H1 (cell line): ENCODE measurements around the gene MLN.

Source experiments
- EZH2 ChIP-seq: fragments of 200-600 bp; sonication (generic); IDR thresholded peaks from 2 replicates; pipeline ENCODE4 v1.7.1; 2012; ENCODE audit warnings: low read depth, mild to moderate bottlenecking, moderate library complexity, low read length, inconsistent platforms; ENCODE audit not compliant: severe bottlenecking
- FOSL1 ChIP-seq: IDR thresholded peaks from 2 replicates; pipeline ENCODE4 v1.6.1; 2011; ENCODE audit warnings: mild to moderate bottlenecking, low read depth, low read length, moderate library complexity; ENCODE audit not compliant: insufficient read depth
- POLR2A ChIP-seq, 2 experiments: IDR thresholded peaks; 1 replicate in 1 of 2; 2 replicates in 1 of 2; pipeline ENCODE4 v1.6.1; 2011; ENCODE audit warnings: low read depth in 2 of 2, low read length in 2 of 2, mild to moderate bottlenecking in 2 of 2; ENCODE audit errors: control extremely low read depth in 1 of 2
- POLR2AphosphoS5 ChIP-seq: IDR thresholded peaks from 2 replicates; pipeline ENCODE4 v1.6.1; 2011; ENCODE audit warnings: low read depth, low read length
- TAF1 ChIP-seq: IDR thresholded peaks from 2 replicates; pipeline ENCODE4 v1.6.1; 2011; ENCODE audit warnings: mild to moderate bottlenecking, low read depth, low read length
- TF ChIP-seq, protein P1 (sequence below), 3 experiments: IDR thresholded peaks; 1 replicate in 2 of 3; 2 replicates in 1 of 3; pipeline versions ENCODE4 v1.5.1 to v1.6.1; 2011; ENCODE audit warnings: low read length in 3 of 3, mild to moderate bottlenecking in 3 of 3, inconsistent platforms in 2 of 3, low read depth in 1 of 3, moderate library complexity in 1 of 3; ENCODE audit not compliant: insufficient read depth in 1 of 3; ENCODE audit errors: control extremely low read depth in 1 of 3

DNA sequence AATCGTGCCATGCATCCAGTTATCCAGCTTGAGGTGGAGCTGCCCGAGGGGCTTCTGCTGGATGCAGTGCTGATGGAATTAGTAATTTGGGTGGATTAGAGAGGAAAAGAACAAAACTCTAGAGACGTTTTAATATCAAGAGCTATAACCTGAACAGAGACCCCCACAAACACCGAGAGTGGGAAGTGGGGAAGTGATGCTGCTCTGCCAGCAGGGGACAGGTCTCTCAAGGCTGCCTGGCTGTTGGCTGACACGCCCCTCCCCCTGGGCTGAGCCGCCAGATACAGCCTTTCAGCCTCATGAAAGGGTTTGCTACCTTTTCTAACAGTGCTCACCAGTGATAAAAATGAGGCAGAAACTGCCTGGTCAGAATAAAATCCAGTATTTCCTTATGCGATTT lies 24.5 kb downstream of the MLN start:
- TF ChIP-seq, protein P1, sequence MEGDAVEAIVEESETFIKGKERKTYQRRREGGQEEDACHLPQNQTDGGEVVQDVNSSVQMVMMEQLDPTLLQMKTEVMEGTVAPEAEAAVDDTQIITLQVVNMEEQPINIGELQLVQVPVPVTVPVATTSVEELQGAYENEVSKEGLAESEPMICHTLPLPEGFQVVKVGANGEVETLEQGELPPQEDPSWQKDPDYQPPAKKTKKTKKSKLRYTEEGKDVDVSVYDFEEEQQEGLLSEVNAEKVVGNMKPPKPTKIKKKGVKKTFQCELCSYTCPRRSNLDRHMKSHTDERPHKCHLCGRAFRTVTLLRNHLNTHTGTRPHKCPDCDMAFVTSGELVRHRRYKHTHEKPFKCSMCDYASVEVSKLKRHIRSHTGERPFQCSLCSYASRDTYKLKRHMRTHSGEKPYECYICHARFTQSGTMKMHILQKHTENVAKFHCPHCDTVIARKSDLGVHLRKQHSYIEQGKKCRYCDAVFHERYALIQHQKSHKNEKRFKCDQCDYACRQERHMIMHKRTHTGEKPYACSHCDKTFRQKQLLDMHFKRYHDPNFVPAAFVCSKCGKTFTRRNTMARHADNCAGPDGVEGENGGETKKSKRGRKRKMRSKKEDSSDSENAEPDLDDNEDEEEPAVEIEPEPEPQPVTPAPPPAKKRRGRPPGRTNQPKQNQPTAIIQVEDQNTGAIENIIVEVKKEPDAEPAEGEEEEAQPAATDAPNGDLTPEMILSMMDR (IDR thresholded peaks at IDR 0.05; ENCODE audit: control extremely low read depth in 1 of 3, insufficient read depth in 1 of 3, low read depth in 1 of 3, low read length in 3 of 3), result peak in 2 of 3 experiments; percentile 47 to 53; a peak in 3 of 4 replicates
- TF ChIP-seq POLR2A (IDR thresholded peaks at IDR 0.05; ENCODE audit: control extremely low read depth in 1 of 2, low read depth in 2 of 2, low read length in 2 of 2), result no peak
- no peak for TF ChIP-seq TAF1
- TF ChIP-seq EZH2, result no peak
- no peak for TF ChIP-seq FOSL1
- no peak for TF ChIP-seq POLR2AphosphoS5
